WTC11 (cell line): ENCODE measurements around the gene RPL15. TPM values are rescaled to one million over a fixed set of nuclear protein-coding genes. Genes with fewer than 3 reads are reported as not detected.

Experiments
- ATF6 ChIP-seq: sonication (generic); formaldehyde crosslinking; IDR thresholded peaks from 2 replicates; pipeline ENCODE4 v1.8.1; 2023; ENCODE audit warnings: mild to moderate bottlenecking, missing genetic modification reagents
- CTCF ChIP-seq: fragments of 200-600 bp; IDR thresholded peaks from 2 replicates; pipeline ENCODE4 v1.8.0; 2022; ENCODE audit warnings: antibody characterized with exemption
- EMX1 ChIP-seq: fragments of 250-450 bp; sonication (Bioruptor Pico); IDR thresholded peaks from 2 replicates; pipeline ENCODE4 v1.8.0; 2021; ENCODE audit warnings: mild to moderate bottlenecking
- ESRRA ChIP-seq: sonication (generic); formaldehyde crosslinking; IDR thresholded peaks from 2 replicates; pipeline ENCODE4 v1.8.1; 2022; ENCODE audit warnings: mild to moderate bottlenecking, missing genetic modification reagents, borderline replicate concordance
- FOXK1 ChIP-seq: sonication (generic); formaldehyde crosslinking; IDR thresholded peaks from 2 replicates; pipeline ENCODE4 v1.8.0; 2022; ENCODE audit warnings: mild to moderate bottlenecking, moderate library complexity, missing genetic modification reagents
- FOXP4 ChIP-seq: sonication (generic); formaldehyde crosslinking; IDR thresholded peaks from 2 replicates; pipeline ENCODE4 v1.8.0; 2022; ENCODE audit warnings: mild to moderate bottlenecking, missing genetic modification reagents
- IRF2 ChIP-seq: sonication (generic); formaldehyde crosslinking; IDR thresholded peaks from 2 replicates; pipeline ENCODE4 v1.8.0; 2022; ENCODE audit warnings: low read depth, missing genetic modification reagents, borderline replicate concordance
- MXD4 ChIP-seq: fragments of 250-450 bp; sonication (Bioruptor Pico); IDR thresholded peaks from 2 replicates; pipeline ENCODE4 v1.8.0; 2021; ENCODE audit warnings: mild to moderate bottlenecking, moderate library complexity, borderline replicate concordance
- NR1H2 ChIP-seq: sonication (generic); formaldehyde crosslinking; IDR thresholded peaks from 2 replicates; pipeline ENCODE4 v1.9.0; 2021; ENCODE audit warnings: mild to moderate bottlenecking, moderate library complexity, missing genetic modification reagents
- OVOL2 ChIP-seq: fragments of 250-450 bp; sonication (Bioruptor Pico); IDR thresholded peaks from 2 replicates; pipeline ENCODE4 v1.9.0; 2021; ENCODE audit warnings: mild to moderate bottlenecking, borderline replicate concordance
- SMAD3 ChIP-seq: sonication (generic); formaldehyde crosslinking; IDR thresholded peaks from 2 replicates; pipeline ENCODE4 v1.8.0; 2022; ENCODE audit warnings: missing genetic modification reagents, mild to moderate bottlenecking, borderline replicate concordance
- SP1 ChIP-seq: sonication (generic); formaldehyde crosslinking; conservative IDR thresholded peaks from 2 replicates; pipeline ENCODE4 v1.8.1; 2022; ENCODE audit warnings: missing genetic modification reagents
- TP53 ChIP-seq: sonication (generic); formaldehyde crosslinking; IDR thresholded peaks from 2 replicates; pipeline ENCODE4 v1.8.1; 2023; ENCODE audit warnings: mild to moderate bottlenecking, missing genetic modification reagents
- ZBTB21 ChIP-seq: sonication (generic); formaldehyde crosslinking; IDR thresholded peaks from 2 replicates; pipeline ENCODE4 v1.8.1; 2023; ENCODE audit warnings: mild to moderate bottlenecking, missing genetic modification reagents, borderline replicate concordance
- ZNF281 ChIP-seq: sonication (generic); formaldehyde crosslinking; IDR thresholded peaks from 2 replicates; pipeline ENCODE4 v1.8.0; 2023; ENCODE audit warnings: mild to moderate bottlenecking, missing genetic modification reagents
- ZNF317 ChIP-seq: sonication (generic); formaldehyde crosslinking; IDR thresholded peaks from 2 replicates; pipeline ENCODE4 v1.8.1; 2023; ENCODE audit warnings: low read depth, mild to moderate bottlenecking, moderate library complexity, missing genetic modification reagents, borderline replicate concordance
- ZNF423 ChIP-seq: fragments of 250-450 bp; sonication (Bioruptor Pico); IDR thresholded peaks from 2 replicates; pipeline ENCODE4 v2.1.2; 2022; ENCODE audit warnings: mild to moderate bottlenecking, moderate library complexity
- ZNF512 ChIP-seq: sonication (generic); formaldehyde crosslinking; IDR thresholded peaks from 2 replicates; pipeline ENCODE4 v1.8.1; 2022; ENCODE audit warnings: missing genetic modification reagents, borderline replicate concordance
- ZNF671 ChIP-seq: fragments of 250-450 bp; sonication (Bioruptor Pico); IDR thresholded peaks from 2 replicates; pipeline ENCODE4 v1.8.0; 2021; ENCODE audit warnings: mild to moderate bottlenecking
- total RNA-seq: library from RNA; stranded (reverse); gene quantifications from 3 replicates; pipeline ENCODE4 v1.2.3, GENCODE V29; 2021
- TF ChIP-seq, protein P1 (sequence below): sonication (generic); formaldehyde crosslinking; conservative IDR thresholded peaks from 2 replicates; pipeline ENCODE4 v1.8.1; 2022; ENCODE audit warnings: mild to moderate bottlenecking, missing genetic modification reagents
- TF ChIP-seq, protein P2 (sequence below): sonication (generic); formaldehyde crosslinking; IDR thresholded peaks from 2 replicates; pipeline ENCODE4 v1.8.1; 2022; ENCODE audit warnings: mild to moderate bottlenecking, moderate library complexity, missing genetic modification reagents
- TF ChIP-seq, protein P3 (sequence below): sonication (generic); formaldehyde crosslinking; IDR thresholded peaks from 2 replicates; pipeline ENCODE4 v1.8.1; 2023; ENCODE audit warnings: mild to moderate bottlenecking, missing genetic modification reagents, borderline replicate concordance

Gene RPL15
- total RNA-seq, 1 experiment from 2014 or later: 2,428 TPM

DNA sequence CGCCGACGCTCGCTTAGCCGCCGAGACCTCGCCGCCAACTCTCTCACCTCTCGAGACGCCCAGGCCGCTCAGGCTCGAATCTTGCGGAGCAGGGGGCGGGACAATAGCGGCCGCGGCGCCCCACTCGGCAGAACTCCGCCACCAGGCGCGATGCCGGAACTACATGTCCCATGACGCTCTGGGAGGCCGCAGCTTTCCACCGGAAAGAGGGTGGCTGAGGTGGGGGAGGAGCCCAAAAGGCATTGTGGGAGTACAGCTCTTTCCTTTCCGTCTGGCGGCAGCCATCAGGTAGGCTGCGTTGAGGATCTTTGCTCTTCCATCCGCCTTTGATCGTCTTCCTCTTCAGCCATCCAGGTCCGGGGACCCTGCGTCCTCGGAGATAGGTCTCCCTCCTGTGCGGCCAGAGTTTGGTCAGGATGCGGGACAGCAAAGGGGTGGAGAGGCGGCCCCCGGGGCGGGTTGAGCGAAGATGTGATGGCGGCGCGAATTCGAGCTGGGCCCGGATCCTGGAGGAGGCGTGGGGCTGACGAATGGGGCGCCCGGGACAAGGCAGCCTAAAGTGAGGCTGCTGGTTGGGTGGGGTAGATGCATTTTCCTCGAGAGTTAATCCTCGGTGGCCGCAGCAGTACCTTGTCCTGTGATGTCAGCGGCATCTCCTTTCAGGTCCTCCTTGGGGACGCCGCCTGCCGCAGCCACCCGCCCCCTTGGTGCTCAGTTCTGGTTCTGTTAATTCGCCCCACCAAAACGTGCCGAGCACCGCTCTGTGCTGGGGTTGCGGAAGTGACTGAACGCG lies at the start of gene RPL15, which contains the start of gene NKIRAS1 (continued):
- TF ChIP-seq, protein P1, sequence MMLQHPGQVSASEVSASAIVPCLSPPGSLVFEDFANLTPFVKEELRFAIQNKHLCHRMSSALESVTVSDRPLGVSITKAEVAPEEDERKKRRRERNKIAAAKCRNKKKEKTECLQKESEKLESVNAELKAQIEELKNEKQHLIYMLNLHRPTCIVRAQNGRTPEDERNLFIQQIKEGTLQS (CRISPR knock-in tag): no peak
- TF ChIP-seq EMX1 (CRISPR knock-in tag) (peak; percentile 93), TP53 (CRISPR knock-in tag) (peak; percentile 80), ZNF512 (CRISPR knock-in tag) (no peak), FOXK1 (CRISPR knock-in tag) (peak; percentile 61), ZNF281 (CRISPR knock-in tag) (peak; percentile 71), SP1 (peak; percentile 87), ESRRA (CRISPR knock-in tag) (no peak), ZNF671 (no peak; the same call in none of the 2 replicates), ZBTB21 (peak; percentile 88; the same call in 1 of the 2 replicates), NR1H2 (no peak), MXD4 (CRISPR knock-in tag) (no peak), ATF6 (CRISPR knock-in tag) (no peak), OVOL2 (CRISPR knock-in tag) (no peak), SMAD3 (peak; percentile 16; the same call in 1 of the 2 replicates), ZNF317 (no peak), IRF2 (CRISPR knock-in tag) (no peak), FOXP4 (CRISPR knock-in tag) (0 out of 2 replicates have a peak, but pooled peaks have one; percentile 41), ZNF423 (CRISPR knock-in tag) (no peak), CTCF (peak; percentile 36)
- TF ChIP-seq, protein P2, sequence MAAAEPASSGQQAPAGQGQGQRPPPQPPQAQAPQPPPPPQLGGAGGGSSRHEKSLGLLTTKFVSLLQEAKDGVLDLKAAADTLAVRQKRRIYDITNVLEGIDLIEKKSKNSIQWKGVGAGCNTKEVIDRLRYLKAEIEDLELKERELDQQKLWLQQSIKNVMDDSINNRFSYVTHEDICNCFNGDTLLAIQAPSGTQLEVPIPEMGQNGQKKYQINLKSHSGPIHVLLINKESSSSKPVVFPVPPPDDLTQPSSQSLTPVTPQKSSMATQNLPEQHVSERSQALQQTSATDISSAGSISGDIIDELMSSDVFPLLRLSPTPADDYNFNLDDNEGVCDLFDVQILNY (CRISPR knock-in tag): peak; percentile 53; the same call in 1 of the 2 replicates
- TF ChIP-seq, protein P3, sequence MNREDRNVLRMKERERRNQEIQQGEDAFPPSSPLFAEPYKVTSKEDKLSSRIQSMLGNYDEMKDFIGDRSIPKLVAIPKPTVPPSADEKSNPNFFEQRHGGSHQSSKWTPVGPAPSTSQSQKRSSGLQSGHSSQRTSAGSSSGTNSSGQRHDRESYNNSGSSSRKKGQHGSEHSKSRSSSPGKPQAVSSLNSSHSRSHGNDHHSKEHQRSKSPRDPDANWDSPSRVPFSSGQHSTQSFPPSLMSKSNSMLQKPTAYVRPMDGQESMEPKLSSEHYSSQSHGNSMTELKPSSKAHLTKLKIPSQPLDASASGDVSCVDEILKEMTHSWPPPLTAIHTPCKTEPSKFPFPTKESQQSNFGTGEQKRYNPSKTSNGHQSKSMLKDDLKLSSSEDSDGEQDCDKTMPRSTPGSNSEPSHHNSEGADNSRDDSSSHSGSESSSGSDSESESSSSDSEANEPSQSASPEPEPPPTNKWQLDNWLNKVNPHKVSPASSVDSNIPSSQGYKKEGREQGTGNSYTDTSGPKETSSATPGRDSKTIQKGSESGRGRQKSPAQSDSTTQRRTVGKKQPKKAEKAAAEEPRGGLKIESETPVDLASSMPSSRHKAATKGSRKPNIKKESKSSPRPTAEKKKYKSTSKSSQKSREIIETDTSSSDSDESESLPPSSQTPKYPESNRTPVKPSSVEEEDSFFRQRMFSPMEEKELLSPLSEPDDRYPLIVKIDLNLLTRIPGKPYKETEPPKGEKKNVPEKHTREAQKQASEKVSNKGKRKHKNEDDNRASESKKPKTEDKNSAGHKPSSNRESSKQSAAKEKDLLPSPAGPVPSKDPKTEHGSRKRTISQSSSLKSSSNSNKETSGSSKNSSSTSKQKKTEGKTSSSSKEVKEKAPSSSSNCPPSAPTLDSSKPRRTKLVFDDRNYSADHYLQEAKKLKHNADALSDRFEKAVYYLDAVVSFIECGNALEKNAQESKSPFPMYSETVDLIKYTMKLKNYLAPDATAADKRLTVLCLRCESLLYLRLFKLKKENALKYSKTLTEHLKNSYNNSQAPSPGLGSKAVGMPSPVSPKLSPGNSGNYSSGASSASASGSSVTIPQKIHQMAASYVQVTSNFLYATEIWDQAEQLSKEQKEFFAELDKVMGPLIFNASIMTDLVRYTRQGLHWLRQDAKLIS (CRISPR knock-in tag): peak; percentile 80; the same call in 1 of the 2 replicates
